A549 (cell line): ENCODE measurements around the gene VCL.

ENCODE experiments used
- BHLHE40 ChIP-seq: IDR thresholded peaks from 2 replicates; pipeline ENCODE4 v1.6.1; 2012; ENCODE audit warnings: low read depth, low read length, inconsistent platforms
- CEBPB ChIP-seq, 2 experiments: fragments of >200 bp in 1 of 2; sonication (Bioruptor Twin) in 1 of 2; formaldehyde crosslinking in 1 of 2; IDR thresholded peaks; 2 replicates each; pipeline ENCODE4 v1.6.1; 2012 to 2016
- EHF ChIP-seq: fragments of 250-450 bp; sonication (Bioruptor Pico); IDR thresholded peaks from 2 replicates; pipeline ENCODE4 v1.5.0; 2020; ENCODE audit warnings: mild to moderate bottlenecking
- EP300 ChIP-seq, 2 experiments: fragments of >200 bp; sonication (Bioruptor Twin); formaldehyde crosslinking; IDR thresholded peaks; 2 replicates in 1 of 2; 3 replicates in 1 of 2; pipeline ENCODE4 v1.6.1; 2016 to 2017
- FOXS1 ChIP-seq: fragments of 250-450 bp; sonication (Bioruptor Pico); IDR thresholded peaks from 2 replicates; pipeline ENCODE4 v1.5.0; 2020; ENCODE audit warnings: mild to moderate bottlenecking, moderate library complexity
- MYC ChIP-seq: IDR thresholded peaks from 2 replicates; pipeline ENCODE4 v1.6.1; 2012; ENCODE audit warnings: mild to moderate bottlenecking, inconsistent platforms, low read length, improper control_type of control experiment, borderline replicate concordance
- PHF8 ChIP-seq: fragments of 200-600 bp; sonication (generic); IDR thresholded peaks from 2 replicates; pipeline ENCODE4 v1.6.1; 2016; ENCODE audit warnings: low read depth, mild to moderate bottlenecking, antibody characterized with exemption, moderate library complexity, borderline replicate concordance
- POLR2A ChIP-seq: IDR thresholded peaks from 2 replicates; pipeline ENCODE4 v1.6.1; 2012; ENCODE audit warnings: mild to moderate bottlenecking, low read length
- RAD21 ChIP-seq, 2 experiments: fragments of >200 bp in 1 of 2; sonication (Bioruptor Twin) in 1 of 2; formaldehyde crosslinking in 1 of 2; IDR thresholded peaks in 1 of 2; conservative IDR thresholded peaks in 1 of 2; 2 replicates in 1 of 2; 3 replicates in 1 of 2; pipeline ENCODE4 v1.6.1; 2012 to 2018; ENCODE audit warnings: inconsistent platforms in 1 of 2
- RFX5 ChIP-seq: fragments of 450-650 bp; IDR thresholded peaks from 2 replicates; pipeline ENCODE4 v1.7.1; 2014; ENCODE audit warnings: antibody characterized with exemption, mild to moderate bottlenecking, moderate library complexity
- TF ChIP-seq, protein P1 (sequence below): fragments of >200 bp; sonication (Bioruptor Twin); formaldehyde crosslinking; IDR thresholded peaks from 3 replicates; pipeline ENCODE4 v1.5.1; 2016
- TF ChIP-seq, protein P2 (sequence below): fragments of 450-650 bp; IDR thresholded peaks from 2 replicates; pipeline ENCODE4 v1.6.1; 2014; ENCODE audit warnings: antibody characterized with exemption
- TF ChIP-seq, protein P3 (sequence below): fragments of 200-600 bp; sonication (generic); IDR thresholded peaks from 2 replicates; pipeline ENCODE4 v1.6.1; 2016; ENCODE audit warnings: antibody characterized with exemption, mild to moderate bottlenecking, moderate library complexity

GRCh38 chr10:74103560-74104258 lies 105.8 kb downstream of the VCL start:
- TF ChIP-seq RAD21 (conservative IDR thresholded peaks at IDR 0.05 in 1 of 2, IDR thresholded peaks at IDR 0.05 in 1 of 2), result peak; percentile 59
- TF ChIP-seq RFX5, result no peak
- no peak for TF ChIP-seq CEBPB (IDR thresholded peaks at IDR 0.05)
- TF ChIP-seq, protein P1, sequence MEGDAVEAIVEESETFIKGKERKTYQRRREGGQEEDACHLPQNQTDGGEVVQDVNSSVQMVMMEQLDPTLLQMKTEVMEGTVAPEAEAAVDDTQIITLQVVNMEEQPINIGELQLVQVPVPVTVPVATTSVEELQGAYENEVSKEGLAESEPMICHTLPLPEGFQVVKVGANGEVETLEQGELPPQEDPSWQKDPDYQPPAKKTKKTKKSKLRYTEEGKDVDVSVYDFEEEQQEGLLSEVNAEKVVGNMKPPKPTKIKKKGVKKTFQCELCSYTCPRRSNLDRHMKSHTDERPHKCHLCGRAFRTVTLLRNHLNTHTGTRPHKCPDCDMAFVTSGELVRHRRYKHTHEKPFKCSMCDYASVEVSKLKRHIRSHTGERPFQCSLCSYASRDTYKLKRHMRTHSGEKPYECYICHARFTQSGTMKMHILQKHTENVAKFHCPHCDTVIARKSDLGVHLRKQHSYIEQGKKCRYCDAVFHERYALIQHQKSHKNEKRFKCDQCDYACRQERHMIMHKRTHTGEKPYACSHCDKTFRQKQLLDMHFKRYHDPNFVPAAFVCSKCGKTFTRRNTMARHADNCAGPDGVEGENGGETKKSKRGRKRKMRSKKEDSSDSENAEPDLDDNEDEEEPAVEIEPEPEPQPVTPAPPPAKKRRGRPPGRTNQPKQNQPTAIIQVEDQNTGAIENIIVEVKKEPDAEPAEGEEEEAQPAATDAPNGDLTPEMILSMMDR, result peak; percentile 58
- no peak for TF ChIP-seq PHF8
- TF ChIP-seq EP300 (IDR thresholded peaks at IDR 0.05), result no peak
- no peak for TF ChIP-seq BHLHE40
- TF ChIP-seq, protein P2, sequence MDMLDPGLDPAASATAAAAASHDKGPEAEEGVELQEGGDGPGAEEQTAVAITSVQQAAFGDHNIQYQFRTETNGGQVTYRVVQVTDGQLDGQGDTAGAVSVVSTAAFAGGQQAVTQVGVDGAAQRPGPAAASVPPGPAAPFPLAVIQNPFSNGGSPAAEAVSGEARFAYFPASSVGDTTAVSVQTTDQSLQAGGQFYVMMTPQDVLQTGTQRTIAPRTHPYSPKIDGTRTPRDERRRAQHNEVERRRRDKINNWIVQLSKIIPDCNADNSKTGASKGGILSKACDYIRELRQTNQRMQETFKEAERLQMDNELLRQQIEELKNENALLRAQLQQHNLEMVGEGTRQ, result no peak
- TF ChIP-seq FOXS1 (CRISPR knock-in tag), result no peak
- no peak for TF ChIP-seq POLR2A
- no peak for TF ChIP-seq MYC
- TF ChIP-seq, protein P3, sequence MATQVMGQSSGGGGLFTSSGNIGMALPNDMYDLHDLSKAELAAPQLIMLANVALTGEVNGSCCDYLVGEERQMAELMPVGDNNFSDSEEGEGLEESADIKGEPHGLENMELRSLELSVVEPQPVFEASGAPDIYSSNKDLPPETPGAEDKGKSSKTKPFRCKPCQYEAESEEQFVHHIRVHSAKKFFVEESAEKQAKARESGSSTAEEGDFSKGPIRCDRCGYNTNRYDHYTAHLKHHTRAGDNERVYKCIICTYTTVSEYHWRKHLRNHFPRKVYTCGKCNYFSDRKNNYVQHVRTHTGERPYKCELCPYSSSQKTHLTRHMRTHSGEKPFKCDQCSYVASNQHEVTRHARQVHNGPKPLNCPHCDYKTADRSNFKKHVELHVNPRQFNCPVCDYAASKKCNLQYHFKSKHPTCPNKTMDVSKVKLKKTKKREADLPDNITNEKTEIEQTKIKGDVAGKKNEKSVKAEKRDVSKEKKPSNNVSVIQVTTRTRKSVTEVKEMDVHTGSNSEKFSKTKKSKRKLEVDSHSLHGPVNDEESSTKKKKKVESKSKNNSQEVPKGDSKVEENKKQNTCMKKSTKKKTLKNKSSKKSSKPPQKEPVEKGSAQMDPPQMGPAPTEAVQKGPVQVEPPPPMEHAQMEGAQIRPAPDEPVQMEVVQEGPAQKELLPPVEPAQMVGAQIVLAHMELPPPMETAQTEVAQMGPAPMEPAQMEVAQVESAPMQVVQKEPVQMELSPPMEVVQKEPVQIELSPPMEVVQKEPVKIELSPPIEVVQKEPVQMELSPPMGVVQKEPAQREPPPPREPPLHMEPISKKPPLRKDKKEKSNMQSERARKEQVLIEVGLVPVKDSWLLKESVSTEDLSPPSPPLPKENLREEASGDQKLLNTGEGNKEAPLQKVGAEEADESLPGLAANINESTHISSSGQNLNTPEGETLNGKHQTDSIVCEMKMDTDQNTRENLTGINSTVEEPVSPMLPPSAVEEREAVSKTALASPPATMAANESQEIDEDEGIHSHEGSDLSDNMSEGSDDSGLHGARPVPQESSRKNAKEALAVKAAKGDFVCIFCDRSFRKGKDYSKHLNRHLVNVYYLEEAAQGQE, result no peak
- no peak for TF ChIP-seq EHF (CRISPR knock-in tag)
